ENCODE measurements around the gene SLIT3.

DNA sequence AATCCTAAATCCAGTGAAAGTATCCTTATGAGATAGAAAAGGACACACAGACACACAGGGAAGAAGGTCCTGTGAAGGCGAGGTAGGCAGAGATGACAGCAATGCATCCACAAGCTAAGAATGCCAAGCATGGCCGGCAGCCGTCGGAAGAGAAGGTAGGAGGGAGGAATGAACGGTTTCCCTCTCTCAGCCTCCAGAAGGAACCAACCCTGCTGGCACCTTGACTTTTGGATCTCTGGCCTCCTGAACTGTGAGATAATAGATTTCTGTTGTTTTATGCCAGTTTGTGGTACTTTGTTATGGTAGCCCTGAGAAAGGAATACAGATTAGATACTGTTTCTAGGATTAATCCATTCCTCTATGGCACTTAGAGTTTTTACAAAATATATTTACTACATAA is 645.6 kb downstream of the SLIT3 start:
- TF ChIP-seq, protein P1, sequence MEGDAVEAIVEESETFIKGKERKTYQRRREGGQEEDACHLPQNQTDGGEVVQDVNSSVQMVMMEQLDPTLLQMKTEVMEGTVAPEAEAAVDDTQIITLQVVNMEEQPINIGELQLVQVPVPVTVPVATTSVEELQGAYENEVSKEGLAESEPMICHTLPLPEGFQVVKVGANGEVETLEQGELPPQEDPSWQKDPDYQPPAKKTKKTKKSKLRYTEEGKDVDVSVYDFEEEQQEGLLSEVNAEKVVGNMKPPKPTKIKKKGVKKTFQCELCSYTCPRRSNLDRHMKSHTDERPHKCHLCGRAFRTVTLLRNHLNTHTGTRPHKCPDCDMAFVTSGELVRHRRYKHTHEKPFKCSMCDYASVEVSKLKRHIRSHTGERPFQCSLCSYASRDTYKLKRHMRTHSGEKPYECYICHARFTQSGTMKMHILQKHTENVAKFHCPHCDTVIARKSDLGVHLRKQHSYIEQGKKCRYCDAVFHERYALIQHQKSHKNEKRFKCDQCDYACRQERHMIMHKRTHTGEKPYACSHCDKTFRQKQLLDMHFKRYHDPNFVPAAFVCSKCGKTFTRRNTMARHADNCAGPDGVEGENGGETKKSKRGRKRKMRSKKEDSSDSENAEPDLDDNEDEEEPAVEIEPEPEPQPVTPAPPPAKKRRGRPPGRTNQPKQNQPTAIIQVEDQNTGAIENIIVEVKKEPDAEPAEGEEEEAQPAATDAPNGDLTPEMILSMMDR (IDR thresholded peaks at IDR 0.05): no peak
- TF ChIP-seq POLR2A (IDR thresholded peaks at IDR 0.05): no peak
